Activated gamma-delta T cell treated with anti-CD3 and anti-CD28 coated beads, Interleukin-2, amount 50 U/mL, for 16 hours (primary cell): ENCODE results near the gene WNT2.

Experiments used
- DNase-seq: peaks from one replicate; pipeline ENCODE4 v3.0.0-alpha.2; 2020; ENCODE audit warnings: low read depth

WNT2 gene

GRCh38 chr7:117322741-117323304, at the start of gene WNT2:
Gene WNT2 (minus strand): TSS chr7:117323058. CDS start chr7:117322989, 69 bp downstream.
- DNase-seq, result no peak

- no peak for DNase-seq
Observed at GRCh38 chr7:117372073-117372472, 49.2 kb upstream of the WNT2 start.

- no peak for DNase-seq
Observed at GRCh38 chr7:117364339-117365080, 41.7 kb upstream of the WNT2 start.

- no peak for DNase-seq
Observed at GRCh38 chr7:117362294-117362888, 39.5 kb upstream of the WNT2 start.

GRCh38 chr7:117350027-117350426, 27.2 kb upstream of the WNT2 start:
- DNase-seq, result no peak

GRCh38 chr7:117349570-117349969, 26.7 kb upstream of the WNT2 start:
- no peak for DNase-seq

GRCh38 chr7:117347962-117348672, 25.3 kb upstream of the WNT2 start:
- DNase-seq, result no peak

GRCh38 chr7:117347480-117347879, 24.6 kb upstream of the WNT2 start:
- DNase-seq, result no peak

- no peak for DNase-seq
Observed at GRCh38 chr7:117346161-117346560, 23.3 kb upstream of the WNT2 start.

GRCh38 chr7:117338020-117338419, 15.2 kb upstream of the WNT2 start:
- no peak for DNase-seq

- no peak for DNase-seq
Observed at GRCh38 chr7:117333168-117333567, 10.3 kb upstream of the WNT2 start.

- no peak for DNase-seq
Observed at GRCh38 chr7:117332031-117332430, 9.2 kb upstream of the WNT2 start.

- no peak for DNase-seq
Observed at GRCh38 chr7:117325836-117326235, 3.0 kb upstream of the WNT2 start.

- DNase-seq, result no peak
Observed at GRCh38 chr7:117324960-117325359, 2.1 kb upstream of the WNT2 start.

GRCh38 chr7:117323851-117324711, 1.2 kb upstream of the WNT2 start:
- DNase-seq, result no peak

- DNase-seq, result no peak
Observed at GRCh38 chr7:117323305-117323850, 520 bp upstream of the WNT2 start.

GRCh38 chr7:117320523-117320922, 2.3 kb downstream of the WNT2 start:
- no peak for DNase-seq

- DNase-seq, result no peak
Observed at GRCh38 chr7:117319181-117319580, 3.7 kb downstream of the WNT2 start.

GRCh38 chr7:117313582-117313981, 9.3 kb downstream of the WNT2 start:
- no peak for DNase-seq

GRCh38 chr7:117312593-117313580, 10.0 kb downstream of the WNT2 start:
- no peak for DNase-seq
